A549 treated with DMSO at 1 μM for 4 hours (cell line): ENCODE results near the gene PPP2CA. TPM values are rescaled to one million over a fixed set of nuclear protein-coding genes. Genes with fewer than 3 reads are reported as not detected.

Source experiments
- total RNA-seq: library from RNA; stranded (reverse); fragments of 200-300 nt; extraction: Qiagen RNA extraction; gene quantifications from 5 replicates; pipeline ENCODE4 v1.2.3, GENCODE V29; 2022; ENCODE audit warnings: low read depth

PPP2CA gene
- total RNA-seq: 206 to 313 TPM (median 284 TPM) in 5 replicates

GRCh38 chr5:134225780-134226440 lies at the start of gene PPP2CA:
PPP2CA (minus strand) TSS chr5:134226073; CDS start chr5:134225861, 212 bp downstream.

GRCh38 chr5:134176511-134177368 lies 49.1 kb downstream of the PPP2CA start, which contains the start of gene SKP1:
SKP1 (minus strand) TSS chr5:134176950; CDS start chr5:134174022, 2,928 bp downstream.

Other genes with a start within 250 kb of the PPP2CA start
- gene VDAC1, start 221.1 kb downstream of the PPP2CA start, total RNA-seq: 371 to 424 TPM (median 412 TPM) in 5 replicates
- gene TCF7, start 111.4 kb downstream of the PPP2CA start, total RNA-seq: 17.0 to 20.7 TPM (median 17.1 TPM) in 5 replicates
- gene SKP1, start 49.1 kb downstream of the PPP2CA start, total RNA-seq: 616 to 716 TPM (median 656 TPM) in 5 replicates
- gene CDKL3, start 141.1 kb upstream of the PPP2CA start, total RNA-seq: 1.4 to 2.1 TPM (median 1.6 TPM) in 5 replicates
- gene UBE2B, start 145.5 kb upstream of the PPP2CA start, total RNA-seq: 54.4 to 83.0 TPM (median 73.8 TPM) in 5 replicates
- gene CDKN2AIPNL, start 185.8 kb upstream of the PPP2CA start, total RNA-seq: 38.7 to 46.8 TPM (median 43.0 TPM) in 5 replicates